Measurements from ENCODE around the gene PRKCE. TPM values are rescaled to one million over a fixed set of nuclear protein-coding genes. Genes with fewer than 3 reads are reported as not detected.
A peak's percentile ranks its signal among the peaks of the same experiment; 100 is the strongest.

The PRKCE gene
- total RNA-seq, 1 experiment from 2014 or later, result 21.7 TPM

GRCh38 chr2:46197672-46198071, 546.2 kb downstream of the PRKCE start:
- Histone ChIP-seq H3K9me3 (ENCODE audit: insufficient read depth, low read depth) (no peaks in the 10 kb centered on the region), H3K27me3 (ENCODE audit: insufficient read depth, low read depth) (no peaks in the 10 kb centered on the region), H3K4me2 (no peak overlapping the region), H3K79me2 (ENCODE audit: low read depth) (no peaks in the 10 kb centered on the region), H3K9me2 (ENCODE audit: insufficient read depth) (no peaks in the 10 kb centered on the region), H3F3A (ENCODE audit: insufficient read depth, low read depth) (no peaks in the 10 kb centered on the region), H3K4me3 (no peak overlapping the region), H3K36me3 (ENCODE audit: low read depth) (no peaks in the 10 kb centered on the region), H3K4me1 (replicated peaks; ENCODE audit: insufficient read depth) (no peaks in the 10 kb centered on the region), H2AFZ (no peak overlapping the region), H3K27ac (no peak overlapping the region), H4K20me1 (ENCODE audit: insufficient read depth) (no peaks in the 10 kb centered on the region)
- ChIA-PET POLR2A (ENCODE audit: unreplicated experiment) (interaction anchor here (0.7 kb wide), 1 partner anchor 330 kb away, joined by 5 read pairs; no protein-coding TSS in a partner anchor), CTCF (no interaction called here)
- no peak for DNase-seq
- no TSS peak for BruUV-seq (replicated peaks)
- TF ChIP-seq CTCF (conservative IDR thresholded peaks at IDR 0.05) (no peak), EZH2 (IDR thresholded peaks at IDR 0.05; ENCODE audit: low read depth) (no peak)
- intact Hi-C loops (cut with micrococcal nuclease; ENCODE audit: unreplicated experiment), result no loop called here

GRCh38 chr2:46198164-46198883, 546.8 kb downstream of the PRKCE start:
- DNase-seq, result peak in 1 of 2 experiments; percentile 31
- Histone ChIP-seq H3K27ac (no peak overlapping the region), H3K79me2 (ENCODE audit: low read depth) (no peaks in the 10 kb centered on the region), H4K20me1 (ENCODE audit: insufficient read depth) (no peaks in the 10 kb centered on the region), H3K9me2 (ENCODE audit: insufficient read depth) (no peaks in the 10 kb centered on the region), H3K4me1 (replicated peaks; ENCODE audit: insufficient read depth) (no peaks in the 10 kb centered on the region), H3K36me3 (ENCODE audit: low read depth) (no peaks in the 10 kb centered on the region), H3K9me3 (ENCODE audit: insufficient read depth, low read depth) (no peaks in the 10 kb centered on the region; the same call in 1 of the 2 replicates), H2AFZ (no peak overlapping the region), H3K4me3 (no peak overlapping the region), H3F3A (ENCODE audit: insufficient read depth, low read depth) (no peaks in the 10 kb centered on the region), H3K4me2 (no peak overlapping the region), H3K27me3 (ENCODE audit: insufficient read depth, low read depth) (no peaks in the 10 kb centered on the region)
- ChIA-PET CTCF (no interaction called here), POLR2A (ENCODE audit: unreplicated experiment) (no interaction called here)
- TF ChIP-seq EZH2 (IDR thresholded peaks at IDR 0.05; ENCODE audit: low read depth) (no peak), CTCF (conservative IDR thresholded peaks at IDR 0.05) (no peak)
- no TSS peak for BruUV-seq (replicated peaks)
- intact Hi-C loops (cut with micrococcal nuclease; ENCODE audit: unreplicated experiment), result no loop called here

GRCh38 chr2:46198966-46199365, 547.5 kb downstream of the PRKCE start:
- intact Hi-C loops (cut with micrococcal nuclease; ENCODE audit: unreplicated experiment), result no loop called here
- Histone ChIP-seq H3F3A (ENCODE audit: insufficient read depth, low read depth) (no peaks in the 10 kb centered on the region), H3K9me3 (ENCODE audit: insufficient read depth, low read depth) (no peaks in the 10 kb centered on the region; the same call in 1 of the 2 replicates), H3K4me2 (no peak overlapping the region), H3K27me3 (ENCODE audit: insufficient read depth, low read depth) (no peaks in the 10 kb centered on the region), H3K36me3 (ENCODE audit: low read depth) (no peaks in the 10 kb centered on the region), H2AFZ (no peak overlapping the region), H3K27ac (no peak overlapping the region), H3K4me1 (replicated peaks; ENCODE audit: insufficient read depth) (no peaks in the 10 kb centered on the region), H3K79me2 (ENCODE audit: low read depth) (no peaks in the 10 kb centered on the region), H3K4me3 (no peak overlapping the region), H3K9me2 (ENCODE audit: insufficient read depth) (no peaks in the 10 kb centered on the region), H4K20me1 (ENCODE audit: insufficient read depth) (no peaks in the 10 kb centered on the region)
- ChIA-PET POLR2A (ENCODE audit: unreplicated experiment) (no interaction called here), CTCF (interaction anchor here (0.6 kb wide), 1 partner anchor 136 kb away, joined by 4 read pairs; no protein-coding TSS in a partner anchor)
- DNase-seq, result peak in 1 of 2 experiments; percentile 25
- BruUV-seq (replicated peaks), result no TSS peak
- no peak for TF ChIP-seq CTCF (conservative IDR thresholded peaks at IDR 0.05)
- no peak for TF ChIP-seq EZH2 (IDR thresholded peaks at IDR 0.05; ENCODE audit: low read depth)
